ENCODE data around the gene GNG2.

GNG2 gene

GRCh38 chr14:51889851-51890250 lies 29.4 kb downstream of the GNG2 start:
- H2AK5ac ChIP-seq (ENCODE audit: low read length), result no peak overlapping the region
- H2AFZ ChIP-seq (ENCODE audit: insufficient read depth, low read length, poor library complexity), result no peak overlapping the region
- H3K23ac ChIP-seq (ENCODE audit: low read length), result no peak overlapping the region
- no peak overlapping the region for H2BK12ac ChIP-seq (ENCODE audit: low read length)
- H3K4me3 ChIP-seq (ENCODE audit: low read depth, low read length), result no peak overlapping the region
- no peak overlapping the region for H2BK5ac ChIP-seq (ENCODE audit: low read depth, low read length, poor library complexity)
- no peak overlapping the region for H4K91ac ChIP-seq (ENCODE audit: low read depth, low read length)
- H3K4me1 ChIP-seq (ENCODE audit: control insufficient read depth in 1 of 2, insufficient read depth in 2 of 2, low read length in 2 of 2), result no peaks in the 10 kb centered on the region
- H3K4me2 ChIP-seq (ENCODE audit: low read length), result no peak overlapping the region
- no peaks in the 10 kb centered on the region for H3K79me1 ChIP-seq (ENCODE audit: low read length)
- H3K9me3 ChIP-seq (ENCODE audit: insufficient read depth, low read depth, low read length), result no peaks in the 10 kb centered on the region
- no peak overlapping the region for H3K14ac ChIP-seq (ENCODE audit: low read length)
- no peak overlapping the region for H3K18ac ChIP-seq (ENCODE audit: low read length)
- H3K79me2 ChIP-seq (ENCODE audit: control insufficient read depth, insufficient read depth, low read length, poor library complexity), result no peaks in the 10 kb centered on the region
- no CpG with 5 or more reads among the region's 2 CpGs for WGBS (ENCODE audit: extremely low coverage, insufficient coverage, insufficient read length)
- H4K8ac ChIP-seq (ENCODE audit: low read depth, low read length), result no peak overlapping the region
- no peak overlapping the region for H4K12ac ChIP-seq (ENCODE audit: low read depth, low read length)
- no peaks in the 10 kb centered on the region for H3K27me3 ChIP-seq (ENCODE audit: insufficient read depth, low read length)
- no peaks in the 10 kb centered on the region for H3K36me3 ChIP-seq (ENCODE audit: control insufficient read depth in 1 of 2, insufficient read depth in 2 of 2, low read length in 2 of 2)
- H3K4ac ChIP-seq (ENCODE audit: low read depth, low read length), result no peak overlapping the region
- DNase-seq, result no peak
- no peak overlapping the region for H3K9ac ChIP-seq (ENCODE audit: low read length)
- no peak overlapping the region for H3K27ac ChIP-seq (ENCODE audit: low read depth, low read length)
- no peak overlapping the region for H2BK120ac ChIP-seq (ENCODE audit: insufficient read depth, low read length, poor library complexity)

DNA sequence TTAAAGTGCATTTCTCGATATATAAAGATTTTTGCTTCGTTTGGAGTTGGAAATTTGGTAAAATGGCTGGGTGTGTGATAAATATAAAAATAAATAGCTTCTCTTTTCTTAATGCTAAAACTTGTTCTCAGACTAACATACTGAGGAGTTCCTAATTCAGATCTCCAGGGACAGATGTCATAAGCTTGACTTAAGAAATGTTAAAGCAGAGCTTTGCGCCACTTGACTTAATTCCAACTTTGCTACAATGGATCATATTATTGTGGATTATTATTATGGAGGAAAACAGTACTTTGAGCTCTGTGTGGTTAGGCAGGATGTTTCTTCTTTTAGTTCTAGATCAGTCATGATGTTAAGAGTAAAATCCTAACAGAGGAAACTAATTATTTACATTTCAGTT lies 33.8 kb downstream of the GNG2 start:
- Histone ChIP-seq H2BK5ac (ENCODE audit: low read depth, low read length, poor library complexity) (no peak overlapping the region), H3K79me1 (ENCODE audit: low read length) (no peaks in the 10 kb centered on the region), H2AFZ (ENCODE audit: insufficient read depth, low read length, poor library complexity) (no peak overlapping the region), H3K4me3 (ENCODE audit: low read depth, low read length) (no peak overlapping the region), H4K91ac (ENCODE audit: low read depth, low read length) (no peak overlapping the region), H3K9me3 (ENCODE audit: insufficient read depth, low read depth, low read length) (no peaks in the 10 kb centered on the region), H3K79me2 (ENCODE audit: control insufficient read depth, insufficient read depth, low read length, poor library complexity) (no peaks in the 10 kb centered on the region), H3K4me2 (ENCODE audit: low read length) (no peak overlapping the region), H3K27ac (ENCODE audit: low read depth, low read length) (no peak overlapping the region), H2AK5ac (ENCODE audit: low read length) (no peak overlapping the region), H3K9ac (ENCODE audit: low read length) (no peak overlapping the region), H3K27me3 (ENCODE audit: insufficient read depth, low read length) (no peaks in the 10 kb centered on the region), H3K14ac (ENCODE audit: low read length) (no peak overlapping the region), H3K23ac (ENCODE audit: low read length) (no peak overlapping the region), H3K4me1 (ENCODE audit: control insufficient read depth in 1 of 2, insufficient read depth in 2 of 2, low read length in 2 of 2) (no peaks in the 10 kb centered on the region), H3K18ac (ENCODE audit: low read length) (no peak overlapping the region), H2BK12ac (ENCODE audit: low read length) (no peak overlapping the region), H3K4ac (ENCODE audit: low read depth, low read length) (no peak overlapping the region), H3K36me3 (ENCODE audit: control insufficient read depth in 1 of 2, insufficient read depth in 2 of 2, low read length in 2 of 2) (no peaks in the 10 kb centered on the region), H2BK120ac (ENCODE audit: insufficient read depth, low read length, poor library complexity) (no peak overlapping the region), H4K8ac (ENCODE audit: low read depth, low read length) (no peak overlapping the region), H4K12ac (ENCODE audit: low read depth, low read length) (no peak overlapping the region)
- WGBS (ENCODE audit: extremely low coverage, insufficient coverage, insufficient read length), result no CpG with 5 or more reads among the region's 3 CpGs
- no peak for DNase-seq

GRCh38 chr14:51895375-51895774 lies 35.0 kb downstream of the GNG2 start:
- no peak overlapping the region for H2AFZ ChIP-seq (ENCODE audit: insufficient read depth, low read length, poor library complexity)
- H2BK12ac ChIP-seq (ENCODE audit: low read length), result no peak overlapping the region
- no peaks in the 10 kb centered on the region for H3K4me1 ChIP-seq (ENCODE audit: control insufficient read depth in 1 of 2, insufficient read depth in 2 of 2, low read length in 2 of 2)
- no peak overlapping the region for H2BK5ac ChIP-seq (ENCODE audit: low read depth, low read length, poor library complexity)
- no peak overlapping the region for H3K4me3 ChIP-seq (ENCODE audit: low read depth, low read length)
- H3K9me3 ChIP-seq (ENCODE audit: insufficient read depth, low read depth, low read length), result no peaks in the 10 kb centered on the region
- H2BK120ac ChIP-seq (ENCODE audit: insufficient read depth, low read length, poor library complexity), result no peak overlapping the region
- H3K27me3 ChIP-seq (ENCODE audit: insufficient read depth, low read length), result no peaks in the 10 kb centered on the region
- H3K18ac ChIP-seq (ENCODE audit: low read length), result no peak overlapping the region
- no peak for DNase-seq
- no peaks in the 10 kb centered on the region for H3K79me1 ChIP-seq (ENCODE audit: low read length)
- no peak overlapping the region for H4K91ac ChIP-seq (ENCODE audit: low read depth, low read length)
- no peak overlapping the region for H3K9ac ChIP-seq (ENCODE audit: low read length)
- H3K4me2 ChIP-seq (ENCODE audit: low read length), result no peak overlapping the region
- no peak overlapping the region for H2AK5ac ChIP-seq (ENCODE audit: low read length)
- H3K36me3 ChIP-seq (ENCODE audit: control insufficient read depth in 1 of 2, insufficient read depth in 2 of 2, low read length in 2 of 2), result no peaks in the 10 kb centered on the region
- no peak overlapping the region for H3K23ac ChIP-seq (ENCODE audit: low read length)
- no peak overlapping the region for H4K8ac ChIP-seq (ENCODE audit: low read depth, low read length)
- no peak overlapping the region for H4K12ac ChIP-seq (ENCODE audit: low read depth, low read length)
- no peak overlapping the region for H3K4ac ChIP-seq (ENCODE audit: low read depth, low read length)
- no peaks in the 10 kb centered on the region for H3K79me2 ChIP-seq (ENCODE audit: control insufficient read depth, insufficient read depth, low read length, poor library complexity)
- H3K27ac ChIP-seq (ENCODE audit: low read depth, low read length), result no peak overlapping the region
- no peak overlapping the region for H3K14ac ChIP-seq (ENCODE audit: low read length)

GRCh38 chr14:51897791-51898355 lies 37.5 kb downstream of the GNG2 start:
- Histone ChIP-seq H3K14ac (ENCODE audit: low read length) (no peak overlapping the region), H3K23ac (ENCODE audit: low read length) (no peak overlapping the region), H4K91ac (ENCODE audit: low read depth, low read length) (no peak overlapping the region), H3K27me3 (ENCODE audit: insufficient read depth, low read length) (no peaks in the 10 kb centered on the region), H3K79me1 (ENCODE audit: low read length) (no peaks in the 10 kb centered on the region), H2BK120ac (ENCODE audit: insufficient read depth, low read length, poor library complexity) (no peak overlapping the region), H3K9ac (ENCODE audit: low read length) (no peak overlapping the region), H3K4me2 (ENCODE audit: low read length) (no peak overlapping the region), H3K27ac (ENCODE audit: low read depth, low read length) (no peak overlapping the region), H2BK12ac (ENCODE audit: low read length) (no peak overlapping the region), H4K8ac (ENCODE audit: low read depth, low read length) (no peak overlapping the region), H3K18ac (ENCODE audit: low read length) (no peak overlapping the region), H3K79me2 (ENCODE audit: control insufficient read depth, insufficient read depth, low read length, poor library complexity) (no peaks in the 10 kb centered on the region), H2BK5ac (ENCODE audit: low read depth, low read length, poor library complexity) (no peak overlapping the region), H3K9me3 (ENCODE audit: insufficient read depth, low read depth, low read length) (no peaks in the 10 kb centered on the region), H3K4me3 (ENCODE audit: low read depth, low read length) (no peak overlapping the region), H3K4ac (ENCODE audit: low read depth, low read length) (no peak overlapping the region), H4K12ac (ENCODE audit: low read depth, low read length) (no peak overlapping the region), H3K36me3 (ENCODE audit: control insufficient read depth in 1 of 2, insufficient read depth in 2 of 2, low read length in 2 of 2) (no peaks in the 10 kb centered on the region), H3K4me1 (ENCODE audit: control insufficient read depth in 1 of 2, insufficient read depth in 2 of 2, low read length in 2 of 2) (no peaks in the 10 kb centered on the region), H2AFZ (ENCODE audit: insufficient read depth, low read length, poor library complexity) (no peak overlapping the region), H2AK5ac (ENCODE audit: low read length) (no peak overlapping the region)
- no peak for DNase-seq
- no CpG with 5 or more reads among the region's 1 CpG for WGBS (ENCODE audit: extremely low coverage, insufficient coverage, insufficient read length)

Measured in trophoblast cell (in vitro differentiated cells and primary cell).